ENCODE results near the gene FNDC10.
"Not testable (repeated sequence)": the region's sequence is repeated elsewhere in the genome, so short reads cannot be mapped to it uniquely, and the experiment has no call there.

Gene FNDC10

DNA sequence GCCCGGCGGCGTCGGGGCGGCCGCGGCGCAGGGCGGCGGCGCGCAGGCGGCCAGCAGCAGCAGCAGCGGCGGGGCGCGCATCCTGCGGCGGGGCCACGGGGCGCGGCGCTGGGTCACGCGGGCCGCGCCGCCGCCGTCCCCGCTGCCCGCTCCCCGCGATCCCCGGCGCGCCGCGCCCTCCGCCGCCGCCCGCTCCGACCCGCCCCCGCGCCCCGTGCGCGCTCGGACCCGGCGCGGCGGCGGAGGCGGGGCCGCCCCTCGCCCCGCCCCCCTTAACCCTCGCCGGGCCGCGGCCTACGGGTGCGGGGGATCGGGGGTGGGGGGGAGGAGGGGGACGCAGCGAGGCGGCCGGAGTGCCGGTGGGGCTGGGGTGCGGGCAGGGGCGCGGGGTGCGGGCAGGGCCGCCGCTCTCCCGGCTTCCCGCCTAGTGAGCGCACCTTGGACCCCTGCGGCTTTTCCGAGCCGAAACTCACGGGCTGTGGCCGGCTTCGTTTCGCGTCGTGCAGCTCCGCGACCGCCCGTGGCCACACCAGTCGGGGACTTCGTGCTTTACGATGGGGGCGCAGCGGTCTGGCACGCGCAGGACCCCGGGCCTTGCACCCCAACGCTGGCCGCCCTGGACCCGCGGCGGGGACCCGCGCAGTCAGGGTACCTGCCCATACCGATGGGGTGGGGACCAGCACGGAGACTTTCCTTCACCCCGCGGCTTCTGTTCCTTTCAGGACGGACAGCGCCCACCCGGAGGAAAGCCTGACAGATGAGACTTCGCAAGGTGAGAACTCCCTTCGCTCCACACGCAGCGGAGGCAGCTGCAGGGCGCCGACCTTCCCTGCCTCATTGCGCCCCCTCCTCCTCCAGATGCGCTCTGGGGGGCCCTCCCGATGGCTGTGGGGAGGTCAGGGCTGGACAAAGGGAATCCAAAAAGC lies at the start of gene FNDC10:
FNDC10 (minus strand) TSS at position 201 of the 926 bp plus-strand sequence; CDS start at position 81, 120 bp downstream.
- DNase-seq = peak; percentile 17

DNA sequence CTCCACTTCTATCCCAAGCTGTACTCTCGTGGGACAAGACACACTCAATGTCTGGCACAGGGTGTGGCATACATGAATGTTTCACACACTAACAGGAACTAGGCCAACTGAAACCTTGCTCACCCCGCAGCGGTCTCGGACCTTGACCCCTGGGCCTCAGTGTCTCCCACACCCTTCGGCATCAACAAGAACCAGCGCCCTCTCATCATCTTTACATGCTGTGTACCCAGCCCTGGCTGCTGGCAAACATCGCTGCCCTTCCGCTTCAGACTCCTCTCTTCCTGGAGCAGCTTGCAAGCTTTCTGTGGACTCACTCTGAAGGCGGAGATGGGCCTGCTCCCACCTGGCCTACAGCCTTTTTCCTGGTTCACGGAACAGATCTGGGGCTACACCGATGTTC lies 48.3 kb upstream of the FNDC10 start:
- DNase-seq = not testable (repeated sequence)

- not testable (repeated sequence) for DNase-seq
Observed at GRCh38 chr1:1647567-1648241, 47.8 kb upstream of the FNDC10 start.

GRCh38 chr1:1646326-1646725 lies 46.4 kb upstream of the FNDC10 start:
- not testable (repeated sequence) for DNase-seq

DNA sequence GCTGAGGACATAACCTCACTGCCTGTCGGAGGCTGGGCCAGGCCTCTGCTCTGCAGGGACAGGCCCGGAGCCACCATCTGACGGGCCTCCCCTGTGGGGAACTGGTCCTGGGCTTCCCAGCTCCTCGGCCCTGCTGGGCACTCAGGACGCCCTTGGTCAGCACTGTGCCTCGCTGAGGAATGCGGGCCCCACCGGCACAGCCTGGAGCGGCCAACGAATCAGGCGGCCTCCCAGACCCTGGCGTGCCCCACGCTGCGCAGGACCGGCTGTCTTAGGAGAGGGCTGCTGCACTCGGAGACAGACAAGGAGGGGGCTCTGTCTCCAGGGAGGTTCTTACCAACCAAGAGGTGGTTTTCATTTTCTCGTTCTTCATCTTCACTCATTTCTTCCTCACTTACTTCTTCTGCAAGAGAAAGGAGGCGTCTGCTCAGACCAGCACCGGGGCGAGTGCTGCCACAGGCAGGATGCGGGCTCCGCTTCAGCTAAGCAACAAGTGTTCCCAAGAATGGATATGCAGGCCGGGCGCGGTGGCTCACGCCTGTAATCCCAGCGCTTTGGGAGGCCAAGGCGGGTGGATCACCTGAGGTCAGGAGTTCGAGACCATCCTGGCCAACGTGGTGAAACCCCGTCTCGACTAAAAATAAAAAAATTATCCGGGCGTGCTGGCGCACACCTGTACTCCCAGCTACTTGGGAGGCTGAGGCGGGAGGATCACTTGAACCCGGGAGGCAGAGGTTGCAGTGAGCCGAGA lies 41.0 kb upstream of the FNDC10 start:
- DNase-seq = not testable (repeated sequence)

DNA sequence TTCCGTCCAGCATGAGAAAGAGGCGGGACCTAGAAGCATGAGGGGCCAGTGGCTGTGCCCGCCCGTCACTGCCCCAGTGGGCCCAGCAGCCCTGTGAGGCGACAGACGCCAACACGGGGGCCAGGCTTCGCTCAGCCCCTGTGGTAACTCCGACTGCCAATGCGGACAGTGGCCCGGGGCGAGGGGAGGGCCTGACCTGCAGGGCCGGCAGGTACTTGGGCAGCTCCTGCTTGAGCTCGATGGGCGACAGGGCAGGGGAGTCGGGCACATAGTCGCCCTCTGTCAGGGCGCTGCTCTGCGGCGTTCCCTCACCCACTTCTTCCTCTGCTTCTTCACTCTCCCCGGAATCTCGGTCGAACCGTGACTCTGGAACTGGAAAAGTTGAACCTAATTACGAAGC lies 40.1 kb upstream of the FNDC10 start:
- not testable (repeated sequence) for DNase-seq

DNA sequence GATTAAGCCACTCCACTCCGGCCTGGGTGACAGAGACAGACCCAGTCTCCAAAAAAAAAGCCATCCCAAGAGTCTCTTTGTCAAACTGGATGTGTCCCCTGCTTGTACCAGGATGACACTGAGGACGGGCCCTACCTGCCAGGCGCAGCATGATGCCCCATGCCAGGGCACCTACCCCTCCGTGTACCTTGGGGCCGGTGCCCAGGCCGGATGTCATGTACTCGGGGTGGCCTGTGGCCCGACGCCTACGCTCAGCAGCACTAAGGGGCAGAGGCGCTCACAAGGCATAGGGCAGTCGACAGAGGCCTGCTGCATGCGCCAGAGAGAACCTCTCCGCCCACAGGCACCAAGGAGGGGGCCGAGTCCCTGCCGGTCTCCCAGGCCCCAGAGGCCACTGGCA lies 39.4 kb upstream of the FNDC10 start:
- not testable (repeated sequence) for DNase-seq

GRCh38 chr1:1638528-1638927 lies 38.6 kb upstream of the FNDC10 start:
- DNase-seq = not testable (repeated sequence)

GRCh38 chr1:1637479-1637875 lies 37.5 kb upstream of the FNDC10 start:
- DNase-seq = not testable (repeated sequence)

GRCh38 chr1:1636621-1637478 lies 36.9 kb upstream of the FNDC10 start:
- DNase-seq = not testable (repeated sequence)

GRCh38 chr1:1634613-1635012 lies 34.7 kb upstream of the FNDC10 start:
- DNase-seq = not testable (repeated sequence)

DNA sequence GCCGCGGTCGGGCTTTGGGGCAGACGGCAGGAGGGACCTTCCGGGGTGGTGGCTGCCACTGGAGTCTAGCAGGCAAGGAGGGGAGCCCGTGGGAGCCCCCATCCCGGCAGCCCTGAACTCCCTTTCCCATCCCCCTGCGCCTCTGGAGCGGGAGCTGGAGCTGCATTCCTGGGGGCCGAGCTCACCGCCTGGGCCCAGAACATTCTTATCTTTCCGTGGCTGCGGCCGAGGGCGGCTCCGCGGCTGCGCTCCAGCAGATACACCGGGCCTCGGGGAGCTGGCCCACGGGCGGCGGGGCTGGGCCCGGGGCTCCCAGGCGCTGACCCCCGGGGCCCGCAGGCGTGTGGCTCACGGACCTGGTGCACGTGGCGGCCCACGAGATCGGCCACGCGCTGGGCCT lies 33.5 kb upstream of the FNDC10 start:
- DNase-seq = not testable (repeated sequence)

GRCh38 chr1:1631782-1632420 lies 32.0 kb upstream of the FNDC10 start, which contains the start of gene MMP23B:
TSS of gene MMP23B (plus strand) at chr1:1632173. CDS start at chr1:1632219, 46 bp downstream.
- no peak for DNase-seq

- no peak for DNase-seq
Observed at GRCh38 chr1:1630965-1631781, 31.2 kb upstream of the FNDC10 start.

DNA sequence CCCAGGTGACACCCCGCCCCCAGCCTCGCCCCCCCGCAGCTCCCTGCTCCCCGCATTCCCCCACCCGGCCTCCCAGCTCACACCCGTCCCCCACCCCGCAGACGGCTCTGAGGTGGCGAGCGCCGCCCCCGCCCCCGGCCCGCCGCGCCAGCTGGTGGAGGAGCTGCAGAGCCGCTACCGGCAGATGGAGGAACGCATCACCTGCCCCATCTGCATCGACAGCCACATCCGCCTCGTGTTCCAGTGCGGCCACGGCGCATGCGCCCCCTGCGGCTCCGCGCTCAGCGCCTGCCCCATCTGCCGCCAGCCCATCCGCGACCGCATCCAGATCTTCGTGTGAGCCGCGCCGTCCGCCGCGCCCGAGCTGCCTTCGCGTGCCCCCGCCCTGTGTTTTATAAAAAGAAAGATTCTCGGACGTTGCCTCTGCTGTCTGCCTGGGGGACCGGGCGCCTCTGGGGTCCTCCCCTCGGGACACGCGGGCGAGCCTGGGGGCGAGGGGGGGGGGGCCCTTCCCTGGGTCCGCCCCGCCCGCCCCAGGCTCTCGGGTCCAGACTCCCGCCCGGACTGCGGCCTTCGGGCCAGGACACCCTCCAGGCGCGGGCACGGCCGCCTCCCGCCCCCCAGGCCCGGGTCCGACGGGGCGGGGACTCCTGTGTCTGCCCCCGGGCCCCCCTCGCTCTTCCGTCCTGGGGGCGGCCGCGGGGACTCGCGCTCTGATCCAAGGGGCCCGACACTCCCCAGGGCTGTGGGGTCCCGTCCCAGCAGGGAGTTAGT lies 30.4 kb upstream of the FNDC10 start:
- peak; percentile 95 for DNase-seq

GRCh38 chr1:1629430-1630190 lies 29.7 kb upstream of the FNDC10 start:
- peak; percentile 87 for DNase-seq

DNA sequence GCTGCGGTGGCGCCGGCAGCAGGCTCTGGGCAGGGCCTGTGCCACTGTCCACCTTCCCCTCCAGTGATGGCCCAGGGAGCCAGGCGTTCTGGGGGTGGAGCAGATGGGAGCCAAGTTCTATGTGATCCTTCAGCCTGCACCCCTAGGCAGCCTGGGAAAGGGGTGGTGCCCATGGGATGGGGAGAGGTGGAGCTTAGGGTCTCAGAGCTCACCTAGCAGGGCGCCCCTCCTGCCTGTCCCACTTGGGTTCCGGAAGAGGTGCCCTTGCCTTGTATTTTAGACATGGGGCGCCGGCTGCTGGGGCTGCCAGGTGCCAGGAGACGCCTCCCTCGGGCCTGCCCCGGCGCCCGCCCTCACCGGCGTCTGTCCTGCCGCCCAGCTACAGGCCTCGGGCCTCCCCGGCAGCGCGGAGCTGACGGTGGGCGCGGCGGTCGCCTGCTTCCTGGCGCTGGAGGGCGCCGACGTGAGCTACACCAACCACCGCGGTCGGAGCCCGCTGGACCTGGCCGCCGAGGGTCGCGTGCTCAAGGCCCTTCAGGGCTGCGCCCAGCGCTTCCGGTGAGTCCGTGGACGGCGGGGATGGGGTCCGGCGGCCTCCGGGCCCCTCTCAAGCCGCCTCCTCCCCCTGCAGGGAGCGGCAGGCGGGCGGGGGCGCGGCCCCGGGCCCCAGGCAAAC lies 29.0 kb upstream of the FNDC10 start:
- peak; percentile 52 for DNase-seq

Data from CD4-positive, alpha-beta T cell treated with Interleukin-6 for 4 hours (primary cell).